SU-DHL-6 (cell line): ENCODE data around the gene KRT5.
A peak's percentile ranks its signal among the peaks of the same experiment; 100 is the strongest.
"Not testable (repeated sequence)": the region's sequence is repeated elsewhere in the genome, so short reads cannot be mapped to it uniquely, and the experiment has no call there.

Experiments
- H2AFZ ChIP-seq: fragments of 200-600 bp; sonication (generic); 2 replicates; pipeline ENCODE4 v1.6.1; 2014; ENCODE audit warnings: low read depth, mild to moderate bottlenecking, moderate library complexity, mixed read lengths, antibody characterized with exemption, low read length; ENCODE audit not compliant: severe bottlenecking
- H3F3A ChIP-seq: fragments of 200-600 bp; shearing (Covaris generic); 2 replicates; pipeline ENCODE4 v1.6.0; 2016; ENCODE audit warnings: antibody characterized with exemption, mild to moderate bottlenecking; ENCODE audit not compliant: insufficient read depth
- H3K27ac ChIP-seq: fragments of 200-600 bp; sonication (generic); 2 replicates; pipeline ENCODE4 v1.5.1; 2016; ENCODE audit warnings: low read depth, mild to moderate bottlenecking, low read length, moderate library complexity, mixed read lengths
- H3K27me3 ChIP-seq: fragments of 200-600 bp; sonication (generic), shearing (Covaris generic); 2 replicates; pipeline ENCODE4 v1.6.0; 2014; ENCODE audit warnings: mild to moderate bottlenecking, low read length
- H3K36me3 ChIP-seq: fragments of 200-600 bp; sonication (generic); 2 replicates; pipeline ENCODE4 v1.6.1; 2014; ENCODE audit warnings: mild to moderate bottlenecking, low read length, mixed read lengths
- H3K4me2 ChIP-seq: fragments of 300-600, 200-600 bp; shearing (Covaris generic), sonication (generic); 2 replicates; pipeline ENCODE4 v1.6.0; 2014; ENCODE audit warnings: low read length, low read depth, mild to moderate bottlenecking; ENCODE audit not compliant: poor library complexity, severe bottlenecking
- H3K4me3 ChIP-seq: fragments of 200-600 bp; sonication (generic); 2 replicates; pipeline ENCODE4 v1.5.1; 2014; ENCODE audit warnings: antibody characterized with exemption, low read length, mild to moderate bottlenecking, mixed read lengths; ENCODE audit not compliant: insufficient read depth, poor library complexity, severe bottlenecking
- H3K79me2 ChIP-seq: fragments of 200-600 bp; sonication (generic); 2 replicates; pipeline ENCODE4 v1.6.1; 2014; ENCODE audit warnings: mild to moderate bottlenecking, low read length, moderate library complexity; ENCODE audit not compliant: insufficient read depth
- H3K9ac ChIP-seq: fragments of 200-600 bp; sonication (generic); 2 replicates; pipeline ENCODE4 v1.7.0; 2014; ENCODE audit warnings: mild to moderate bottlenecking, low read length
- H3K9me2 ChIP-seq: fragments of 200-600 bp; sonication (generic); replicated peaks from 2 replicates; pipeline ENCODE4 v1.6.1; 2014; ENCODE audit warnings: low read length; ENCODE audit not compliant: insufficient read depth
- H3K9me3 ChIP-seq: fragments of 200-600 bp; sonication (generic); 2 replicates; pipeline ENCODE4 v1.6.1; 2014; ENCODE audit warnings: low read length, mixed read lengths; ENCODE audit not compliant: insufficient read depth
- H4K20me1 ChIP-seq: fragments of 200-600 bp; sonication (generic); 2 replicates; pipeline ENCODE4 v1.6.1; 2014; ENCODE audit warnings: low read depth, mild to moderate bottlenecking, antibody characterized with exemption, low read length, moderate library complexity, mixed read lengths
- EZH2phosphoT487 ChIP-seq: fragments of 200-600 bp; sonication (generic), shearing (Covaris generic); conservative IDR thresholded peaks from 2 replicates; pipeline ENCODE4 v1.6.1; 2018; ENCODE audit warnings: mild to moderate bottlenecking, antibody characterized with exemption, low read length, moderate library complexity, mixed read lengths
- TF ChIP-seq, protein P1 (sequence below): fragments of 200-600 bp; sonication (generic); IDR thresholded peaks from one replicate; pipeline ENCODE4 v1.5.1; 2017; ENCODE audit warnings: antibody characterized with exemption, mild to moderate bottlenecking, low read length, moderate library complexity; ENCODE audit not compliant: insufficient read depth, poor library complexity, severe bottlenecking

The KRT5 gene

GRCh38 chr12:52506858-52507715 lies 13.1 kb downstream of the KRT5 start:
- Histone ChIP-seq H2AFZ (no peak overlapping the region), H3F3A (no peaks in the 10 kb centered on the region), H3K9me3 (peaks cover 5% of the 10 kb centered on the region; the same call in 1 of the 2 replicates), H3K9ac (no peak overlapping the region), H3K27ac (no peak overlapping the region), H3K4me2 (no peak overlapping the region), H3K36me3 (no peaks in the 10 kb centered on the region), H3K79me2 (no peaks in the 10 kb centered on the region), H3K27me3 (0 out of 2 replicates have a peak, but pooled peaks cover 4% of the 10 kb centered on the region), H3K9me2 (no peaks in the 10 kb centered on the region), H3K4me3 (no peak overlapping the region), H4K20me1 (no peaks in the 10 kb centered on the region)
- TF ChIP-seq, protein P1, sequence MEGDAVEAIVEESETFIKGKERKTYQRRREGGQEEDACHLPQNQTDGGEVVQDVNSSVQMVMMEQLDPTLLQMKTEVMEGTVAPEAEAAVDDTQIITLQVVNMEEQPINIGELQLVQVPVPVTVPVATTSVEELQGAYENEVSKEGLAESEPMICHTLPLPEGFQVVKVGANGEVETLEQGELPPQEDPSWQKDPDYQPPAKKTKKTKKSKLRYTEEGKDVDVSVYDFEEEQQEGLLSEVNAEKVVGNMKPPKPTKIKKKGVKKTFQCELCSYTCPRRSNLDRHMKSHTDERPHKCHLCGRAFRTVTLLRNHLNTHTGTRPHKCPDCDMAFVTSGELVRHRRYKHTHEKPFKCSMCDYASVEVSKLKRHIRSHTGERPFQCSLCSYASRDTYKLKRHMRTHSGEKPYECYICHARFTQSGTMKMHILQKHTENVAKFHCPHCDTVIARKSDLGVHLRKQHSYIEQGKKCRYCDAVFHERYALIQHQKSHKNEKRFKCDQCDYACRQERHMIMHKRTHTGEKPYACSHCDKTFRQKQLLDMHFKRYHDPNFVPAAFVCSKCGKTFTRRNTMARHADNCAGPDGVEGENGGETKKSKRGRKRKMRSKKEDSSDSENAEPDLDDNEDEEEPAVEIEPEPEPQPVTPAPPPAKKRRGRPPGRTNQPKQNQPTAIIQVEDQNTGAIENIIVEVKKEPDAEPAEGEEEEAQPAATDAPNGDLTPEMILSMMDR: peak; percentile 25
- no peak for TF ChIP-seq EZH2phosphoT487

DNA sequence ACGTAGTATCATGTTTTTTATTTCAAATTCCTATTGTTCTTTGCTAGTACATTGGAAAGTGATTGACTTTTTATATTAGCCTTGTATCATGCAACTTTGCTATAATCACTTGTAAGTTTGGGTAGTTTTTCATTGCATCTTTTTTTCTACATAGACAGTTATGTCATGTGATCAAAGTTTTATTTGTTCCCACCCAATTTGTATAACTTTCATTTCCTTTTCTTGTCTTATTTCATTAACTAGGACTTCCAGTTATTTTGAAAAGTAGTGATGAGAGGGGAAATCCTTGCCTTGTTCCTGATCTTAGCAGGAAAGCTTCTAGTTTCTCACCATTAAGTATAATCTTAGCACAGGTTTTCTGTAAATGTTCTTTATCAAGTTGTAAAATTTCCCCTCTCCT lies 17.3 kb downstream of the KRT5 start:
- Histone ChIP-seq H3K4me2 (no peak overlapping the region), H3K9me2 (no peaks in the 10 kb centered on the region), H2AFZ (no peak overlapping the region), H3K27me3 (no peaks in the 10 kb centered on the region), H3K9me3 (no peaks in the 10 kb centered on the region), H4K20me1 (no peaks in the 10 kb centered on the region), H3K36me3 (no peaks in the 10 kb centered on the region), H3K4me3 (no peak overlapping the region), H3F3A (no peaks in the 10 kb centered on the region), H3K79me2 (no peaks in the 10 kb centered on the region), H3K9ac (no peak overlapping the region), H3K27ac (no peak overlapping the region)
- no peak for TF ChIP-seq EZH2phosphoT487
- TF ChIP-seq, protein P1: no peak

- H3K4me3 ChIP-seq: no peak overlapping the region
- H3K27me3 ChIP-seq: no peaks in the 10 kb centered on the region
- no peak overlapping the region for H3K9ac ChIP-seq
- no peak overlapping the region for H2AFZ ChIP-seq
- no peak overlapping the region for H3K27ac ChIP-seq
- H3F3A ChIP-seq: no peaks in the 10 kb centered on the region
- H3K4me2 ChIP-seq: no peak overlapping the region
- no peaks in the 10 kb centered on the region for H4K20me1 ChIP-seq
- no peaks in the 10 kb centered on the region for H3K9me2 ChIP-seq
- H3K79me2 ChIP-seq: no peaks in the 10 kb centered on the region
- H3K36me3 ChIP-seq: no peaks in the 10 kb centered on the region
- no peak for TF ChIP-seq EZH2phosphoT487
- TF ChIP-seq, protein P1: no peak
- H3K9me3 ChIP-seq: no peaks in the 10 kb centered on the region
Observed at GRCh38 chr12:52501490-52501889, 18.7 kb downstream of the KRT5 start.

DNA sequence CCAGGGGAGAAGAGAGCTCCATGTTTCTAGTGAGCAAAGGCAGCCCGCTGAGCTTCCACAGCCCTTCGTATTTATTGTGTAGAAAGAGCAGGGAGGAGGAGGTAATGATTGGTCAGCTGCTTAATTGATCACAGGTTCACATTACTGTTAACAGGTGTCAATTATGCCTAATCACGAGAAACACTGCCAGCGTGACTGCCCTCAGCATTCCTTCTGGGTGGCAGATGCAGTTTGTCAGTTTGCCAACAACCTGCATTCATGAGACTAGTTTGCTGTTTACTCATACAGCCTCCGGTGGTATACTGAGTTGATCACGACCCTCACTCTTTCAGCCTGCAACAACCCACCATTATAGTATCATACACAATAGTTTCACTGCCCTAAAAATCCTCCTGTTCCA lies 19.6 kb downstream of the KRT5 start:
- not testable (repeated sequence) for H3K9me3 ChIP-seq, H3K27ac ChIP-seq, H2AFZ ChIP-seq, H3K9ac ChIP-seq, H3F3A ChIP-seq, H3K27me3 ChIP-seq, H3K79me2 ChIP-seq, H3K4me3 ChIP-seq, H3K36me3 ChIP-seq, H4K20me1 ChIP-seq, H3K9me2 ChIP-seq, H3K4me2 ChIP-seq
